ENCODE measurements around the gene HOMER3.
"Not testable (repeated sequence)": the region's sequence is repeated elsewhere in the genome, so short reads cannot be mapped to it uniquely, and the experiment has no call there.

The HOMER3 gene

GRCh38 chr19:18902519-18902918 lies 38.5 kb downstream of the HOMER3 start:
- DNase-seq (ENCODE audit: low read depth, low spot score): not testable (repeated sequence)

- DNase-seq (ENCODE audit: low read depth, low spot score): no peak
These were observed 39.5 kb downstream of the HOMER3 start for GRCh38 chr19:18901491-18901890.

- DNase-seq (ENCODE audit: low read depth, low spot score): no peak
These were observed 40.1 kb downstream of the HOMER3 start for GRCh38 chr19:18900700-18901481.

GRCh38 chr19:18899624-18900560 lies 41.1 kb downstream of the HOMER3 start:
- no peak for DNase-seq (ENCODE audit: low read depth, low spot score)

GRCh38 chr19:18898607-18899408 lies 42.2 kb downstream of the HOMER3 start:
- no peak for DNase-seq (ENCODE audit: low read depth, low spot score)

- DNase-seq (ENCODE audit: low read depth, low spot score): no peak
These were observed 42.9 kb downstream of the HOMER3 start for GRCh38 chr19:18898081-18898606.

GRCh38 chr19:18897094-18898029 lies 43.7 kb downstream of the HOMER3 start:
- no peak for DNase-seq (ENCODE audit: low read depth, low spot score)

- no peak for DNase-seq (ENCODE audit: low read depth, low spot score)
These were observed 44.6 kb downstream of the HOMER3 start for GRCh38 chr19:18896421-18896841.

GRCh38 chr19:18895824-18896341 lies 45.1 kb downstream of the HOMER3 start, which contains the start of gene CERS1:
TSS of gene CERS1 (minus strand) at chr19:18896158. CDS start at chr19:18896072, 86 bp downstream.
- no peak for DNase-seq (ENCODE audit: low read depth, low spot score)

GRCh38 chr19:18895038-18895823 lies 45.8 kb downstream of the HOMER3 start:
- DNase-seq (ENCODE audit: low read depth, low spot score): no peak

- DNase-seq (ENCODE audit: low read depth, low spot score): no peak
These were observed 46.6 kb downstream of the HOMER3 start for GRCh38 chr19:18894254-18895037.

- no peak for DNase-seq (ENCODE audit: low read depth, low spot score)
These were observed 47.3 kb downstream of the HOMER3 start for GRCh38 chr19:18893587-18894253.

GRCh38 chr19:18889949-18890745 lies 50.9 kb downstream of the HOMER3 start:
- DNase-seq (ENCODE audit: low read depth, low spot score): no peak

GRCh38 chr19:18886972-18887371 lies 54.0 kb downstream of the HOMER3 start:
- no peak for DNase-seq (ENCODE audit: low read depth, low spot score)

- no peak for DNase-seq (ENCODE audit: low read depth, low spot score)
These were observed 57.3 kb downstream of the HOMER3 start for GRCh38 chr19:18883526-18884304.

GRCh38 chr19:18881491-18881890 lies 59.5 kb downstream of the HOMER3 start:
- DNase-seq (ENCODE audit: low read depth, low spot score): no peak

Measured in activated CD4-positive, CD25-positive, alpha-beta regulatory T cell treated with anti-CD3 and anti-CD28 coated beads, Interleukin-2, amount 50 U/mL, for 16 hours (primary cell).